Fibroblast of mammary gland (primary cell): Measurements from ENCODE around the gene CCDC92.

ENCODE experiments used
- DNase-seq: peaks from one replicate; pipeline ENCODE4 v3.0.0-alpha.2; 2010; ENCODE audit warnings: low read depth
- H3K4me3 ChIP-seq: 2 replicates; pipeline ENCODE4 v1.5.1; 2011; ENCODE audit warnings: low read depth, mild to moderate bottlenecking, low read length, moderate library complexity; ENCODE audit not compliant: control insufficient read depth
- CTCF ChIP-seq: conservative IDR thresholded peaks from 2 replicates; pipeline ENCODE4 v1.5.1; 2011; ENCODE audit warnings: low read depth, low read length, inconsistent platforms; ENCODE audit not compliant: control insufficient read depth, insufficient read depth

The CCDC92 gene

GRCh38 chr12:123946152-123946515, 26.5 kb downstream of the CCDC92 start:
- H3K4me3 ChIP-seq = no peak overlapping the region
- no peak for TF ChIP-seq CTCF
- DNase-seq = no peak

GRCh38 chr12:123945287-123946151, 27.1 kb downstream of the CCDC92 start:
- no peak overlapping the region for H3K4me3 ChIP-seq
- TF ChIP-seq CTCF = no peak
- DNase-seq = no peak

- H3K4me3 ChIP-seq = no peak overlapping the region
- no peak for DNase-seq
Observed at GRCh38 chr12:123944696-123945095, 27.9 kb downstream of the CCDC92 start.

GRCh38 chr12:123943816-123944215, 28.8 kb downstream of the CCDC92 start:
- no peak overlapping the region for H3K4me3 ChIP-seq
- no peak for TF ChIP-seq CTCF
- no peak for DNase-seq

More at GRCh38 chr12:123944696-123945095, 27.9 kb downstream of the CCDC92 start:
- no peak for TF ChIP-seq CTCF

- DNase-seq = peak; percentile 71
- no peak overlapping the region for H3K4me3 ChIP-seq
- no peak for TF ChIP-seq CTCF
Observed at GRCh38 chr12:123942911-123943648, 29.6 kb downstream of the CCDC92 start.

- DNase-seq = peak; percentile 95
- no peak overlapping the region for H3K4me3 ChIP-seq
- TF ChIP-seq CTCF = no peak
Observed at GRCh38 chr12:123942238-123942653, 30.4 kb downstream of the CCDC92 start.
